Tibial nerve (tissue), 4 donors: ENCODE results near the gene RBBP9. TPM values are rescaled to one million over a fixed set of nuclear protein-coding genes. Genes with fewer than 3 reads are reported as not detected.
A peak's percentile ranks its signal among the peaks of the same experiment; 100 is the strongest.
"Not testable (repeated sequence)": the region's sequence is repeated elsewhere in the genome, so short reads cannot be mapped to it uniquely, and the experiment has no call there.

Source experiments
- DNase-seq, 2 donors: peaks; one replicate each; pipeline ENCODE4 v3.0.0-alpha.2; 2019; ENCODE audit warnings: low spot score in 2 of 2
- H3K27ac ChIP-seq, 4 donors: fragments of 200-600 bp; sonication (generic) in 3 of 4; one replicate each; pipeline ENCODE4 v1.5.1; 2017 to 2019; ENCODE audit warnings: mild to moderate bottlenecking in 1 of 4
- H3K27me3 ChIP-seq, 2 donors: fragments of 200-600 bp; sonication (generic) in 1 of 2; one replicate each; pipeline versions ENCODE4 v1.5.1 to v1.6.0; 2017 to 2019
- H3K36me3 ChIP-seq, 3 donors: fragments of 200-600 bp; sonication (generic); one replicate each; pipeline ENCODE4 v1.5.1; 2018 to 2019
- H3K4me1 ChIP-seq, 4 donors: fragments of 200-600 bp; sonication (generic) in 3 of 4; one replicate each; pipeline ENCODE4 v1.5.1; 2017 to 2019
- H3K4me3 ChIP-seq, 4 donors: fragments of 200-600 bp; sonication (generic) in 3 of 4; one replicate each; pipeline ENCODE4 v1.5.1; 2017 to 2019; ENCODE audit warnings: mild to moderate bottlenecking in 1 of 4, moderate library complexity in 1 of 4
- H3K9me3 ChIP-seq, 4 donors: fragments of 200-600 bp; sonication (generic) in 3 of 4; one replicate each; pipeline ENCODE4 v1.5.1; 2017 to 2019
- CTCF ChIP-seq, 5 experiments: fragments of 200-600 bp in 3 of 5; fragments of 450-650 bp in 2 of 5; sonication (generic) in 3 of 5; IDR thresholded peaks; one replicate each; pipeline ENCODE4 v1.5.1; 2016 to 2019; ENCODE audit warnings: antibody characterized with exemption in 5 of 5, mild to moderate bottlenecking in 3 of 5, moderate library complexity in 2 of 5
- EP300 ChIP-seq, 2 donors: sonication (generic); formaldehyde crosslinking; IDR thresholded peaks; one replicate each; pipeline ENCODE4 v1.6.1; 2017; ENCODE audit warnings: antibody characterized with exemption in 2 of 2, mild to moderate bottlenecking in 1 of 2
- POLR2A ChIP-seq, 2 donors: fragments of 450-650 bp; IDR thresholded peaks; one replicate each; pipeline ENCODE4 v1.6.1; 2017; ENCODE audit warnings: antibody characterized with exemption in 2 of 2, mild to moderate bottlenecking in 2 of 2, moderate library complexity in 2 of 2
- WGBS, 2 donors: methylation state at CpG; one replicate each; pipeline ENCODE4 v1.1.5; 2018; 5-methylcytosine and 5-hydroxymethylcytosine counted together
- total RNA-seq, 4 donors: library from RNA; depleted of rRNA; stranded (reverse); fragments of >200 nt; gene quantifications; one replicate each; pipeline ENCODE4 v1.1.0, GENCODE V29; 2016

Gene RBBP9
- total RNA-seq, 4 donors from 2014 or later: 7.6 to 17.0 (median 12.2) TPM

GRCh38 chr20:18506744-18507143 lies 9.7 kb upstream of the RBBP9 start:
- 63 to 64% methylated on average over 8 of the region's 8 CpGs for WGBS, 2 donors
- H3K36me3 ChIP-seq: peaks cover 0 to 22% (median 0%) of the 10 kb centered on the region in 3 donors
- H3K4me1 ChIP-seq: peaks cover 0 to 30% (median 10%) of the 10 kb centered on the region in 4 donors
- peaks cover 0 to 15% of the 10 kb centered on the region in 2 donors for H3K27me3 ChIP-seq
- no peak for DNase-seq
- H3K9me3 ChIP-seq: no peaks in the 10 kb centered on the region
- peak overlapping the region; percentile 75 to 97 (median 96) for H3K27ac ChIP-seq
- no peak for TF ChIP-seq CTCF (IDR thresholded peaks at IDR 0.05)
- no peak for TF ChIP-seq EP300 (IDR thresholded peaks at IDR 0.05)
- TF ChIP-seq POLR2A (IDR thresholded peaks at IDR 0.05): no peak
- peak overlapping the region; percentile 47 to 84 (median 75) for H3K4me3 ChIP-seq

DNA sequence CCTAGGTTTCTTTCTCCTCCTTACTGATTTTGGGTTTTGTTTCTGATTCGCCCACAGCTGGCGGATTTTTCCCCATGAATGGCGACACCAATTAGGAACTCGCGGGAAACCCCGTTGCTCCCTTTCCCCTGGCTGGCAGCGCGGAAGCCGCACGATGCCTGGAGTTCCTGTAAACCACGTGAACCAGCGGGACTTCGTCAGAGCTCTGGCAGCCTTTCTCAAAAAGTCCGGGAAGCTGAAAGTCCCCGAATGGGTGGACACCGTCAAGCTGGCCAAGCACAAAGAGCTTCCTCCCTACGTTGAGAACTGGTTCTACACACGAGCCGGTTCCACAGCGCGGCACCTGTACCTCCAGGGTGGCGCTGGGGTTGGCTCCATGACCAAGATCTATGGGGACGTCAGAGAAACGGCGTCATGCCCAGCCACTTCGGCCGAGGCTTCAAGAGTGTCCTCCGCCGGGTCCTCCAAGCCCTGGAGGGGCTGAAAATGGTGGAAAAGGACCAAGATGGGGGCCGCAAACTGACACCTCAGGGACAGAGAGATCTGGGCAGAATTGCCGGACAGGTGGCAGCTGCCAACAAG lies 7.5 kb upstream of the RBBP9 start:
- no peak for TF ChIP-seq CTCF (IDR thresholded peaks at IDR 0.05)
- no peak for TF ChIP-seq EP300 (IDR thresholded peaks at IDR 0.05)
- TF ChIP-seq POLR2A (IDR thresholded peaks at IDR 0.05): no peak
- peaks cover 0 to 18% (median 10%) of the 10 kb centered on the region in 4 donors for H3K4me1 ChIP-seq
- peaks cover 0 to under 1% (median 0%) of the 10 kb centered on the region in 3 donors for H3K36me3 ChIP-seq
- H3K9me3 ChIP-seq: no peaks in the 10 kb centered on the region
- no peak overlapping the region for H3K4me3 ChIP-seq
- H3K27ac ChIP-seq: no peak overlapping the region
- no peak for DNase-seq
- H3K27me3 ChIP-seq: peaks cover 0 to 15% of the 10 kb centered on the region in 2 donors
- 65 to 80% methylated on average over 28 to 31 of the region's 31 CpGs for WGBS, 2 donors

GRCh38 chr20:18501672-18502071 lies 4.6 kb upstream of the RBBP9 start:
- not testable (repeated sequence) for H3K36me3 ChIP-seq, H3K27ac ChIP-seq, DNase-seq, H3K9me3 ChIP-seq, H3K4me3 ChIP-seq, H3K4me1 ChIP-seq
- 67 to 78% methylated on average over 1 of the region's 1 CpG for WGBS, 2 donors
- peaks cover 0 to 15% of the 10 kb centered on the region in 2 donors for H3K27me3 ChIP-seq

DNA sequence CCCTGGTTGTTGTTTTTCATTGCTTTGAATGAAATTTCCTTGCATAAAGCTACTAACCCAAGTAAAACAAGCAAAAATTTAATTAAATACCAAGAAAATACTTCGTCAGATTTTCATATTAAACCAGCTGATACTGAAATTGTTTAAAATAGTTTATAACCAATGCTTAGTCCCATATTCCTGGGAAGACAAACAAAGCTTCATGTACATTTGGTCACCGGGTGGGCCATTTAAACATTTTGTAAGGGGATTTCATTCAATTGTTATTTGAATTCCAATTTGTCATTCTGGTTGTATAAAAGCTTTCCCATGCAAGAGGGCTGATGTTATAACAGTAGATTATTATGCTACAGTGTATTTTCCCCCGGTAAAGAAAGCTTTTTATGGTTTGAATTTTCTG lies 578 bp upstream of the RBBP9 start:
- Histone ChIP-seq H3K27me3 (peaks cover 0 to 2% of the 10 kb centered on the region in 2 donors), H3K9me3 (no peaks in the 10 kb centered on the region), H3K4me3 (peak overlapping the region in 2 of 4 donors; percentile 79 to 83), H3K36me3 (peaks cover 0 to 13% (median 0%) of the 10 kb centered on the region in 3 donors), H3K27ac (peak overlapping the region in 2 of 4 donors; percentile 75 to 87), H3K4me1 (peaks cover 0 to 19% (median 5%) of the 10 kb centered on the region in 4 donors)
- TF ChIP-seq EP300 (IDR thresholded peaks at IDR 0.05): no peak
- no peak for TF ChIP-seq CTCF (IDR thresholded peaks at IDR 0.05)
- TF ChIP-seq POLR2A (IDR thresholded peaks at IDR 0.05): no peak
- 86 to 94% methylated on average over 3 of the region's 3 CpGs for WGBS, 2 donors
- no peak for DNase-seq

GRCh38 chr20:18496042-18496441 lies 983 bp downstream of the RBBP9 start:
- Histone ChIP-seq H3K36me3 (peaks cover 0 to 22% (median 0%) of the 10 kb centered on the region in 3 donors), H3K27ac (peak overlapping the region in 2 of 4 donors; percentile 75 to 87), H3K27me3 (no peaks in the 10 kb centered on the region), H3K4me3 (peak overlapping the region; percentile 57 to 83 (median 76)), H3K4me1 (peaks cover 0 to 19% (median 5%) of the 10 kb centered on the region in 4 donors), H3K9me3 (no peaks in the 10 kb centered on the region)
- 12 to 16% methylated on average over 7 of the region's 7 CpGs for WGBS, 2 donors
- no peak for DNase-seq
- TF ChIP-seq EP300 (IDR thresholded peaks at IDR 0.05) (no peak), POLR2A (IDR thresholded peaks at IDR 0.05) (no peak), CTCF (IDR thresholded peaks at IDR 0.05) (no peak)
